DMS 273 (cell line): ENCODE data around the gene CMTM5.

Experiments
- DNase-seq: peaks from one replicate; lab custom pipeline; 2025; ENCODE audit not compliant: unreplicated experiment; lab: John Stamatoyannopoulos, UW

Gene CMTM5

GRCh38 chr14:23357261-23357660, 19.6 kb upstream of the CMTM5 start:
- DNase-seq, result no peak

GRCh38 chr14:23358042-23358441, 18.8 kb upstream of the CMTM5 start:
- DNase-seq, result no peak

- no peak for DNase-seq
These were observed 18.2 kb upstream of the CMTM5 start for GRCh38 chr14:23358553-23359166.

- DNase-seq, result no peak
These were observed 17.6 kb upstream of the CMTM5 start for GRCh38 chr14:23359167-23359626.

GRCh38 chr14:23359722-23360447, 17.0 kb upstream of the CMTM5 start:
- no peak for DNase-seq

GRCh38 chr14:23360496-23360895, 16.4 kb upstream of the CMTM5 start:
- no peak for DNase-seq

GRCh38 chr14:23361320-23361719, 15.5 kb upstream of the CMTM5 start:
- no peak for DNase-seq

GRCh38 chr14:23361763-23362162, 15.1 kb upstream of the CMTM5 start:
- DNase-seq, result no peak

- peak; percentile 36 for DNase-seq
These were observed 14.6 kb upstream of the CMTM5 start for GRCh38 chr14:23362200-23362599.

- no peak for DNase-seq
These were observed 12.4 kb upstream of the CMTM5 start for GRCh38 chr14:23364164-23365035.

- no peak for DNase-seq
These were observed 11.7 kb upstream of the CMTM5 start, which contains the start of gene EFS for GRCh38 chr14:23365036-23365731. Gene EFS, minus strand, starts transcription at chr14:23365172. Its CDS starts 147 bp downstream, at chr14:23365025.

GRCh38 chr14:23365732-23366425, 11.0 kb upstream of the CMTM5 start:
- DNase-seq, result peak; percentile 84

GRCh38 chr14:23366426-23366921, 10.4 kb upstream of the CMTM5 start:
- peak; percentile 84 for DNase-seq

- DNase-seq, result no peak
These were observed 6.6 kb upstream of the CMTM5 start for GRCh38 chr14:23370221-23370620.

GRCh38 chr14:23371865-23372264, 5.0 kb upstream of the CMTM5 start:
- DNase-seq, result no peak

GRCh38 chr14:23372509-23372908, 4.3 kb upstream of the CMTM5 start, which contains the start of gene IL25:
Gene IL25, plus strand, starts transcription at chr14:23372809.
- no peak for DNase-seq

- no peak for DNase-seq
These were observed 3.8 kb upstream of the CMTM5 start for GRCh38 chr14:23373041-23373440.

- DNase-seq, result no peak
These were observed 1.2 kb upstream of the CMTM5 start for GRCh38 chr14:23375527-23376251.

GRCh38 chr14:23377198-23377550, 328 bp downstream of the CMTM5 start:
- DNase-seq, result no peak
